Tibial artery (tissue), 4 donors: ENCODE results near the gene HSD3B1.
"Not testable (repeated sequence)": the region's sequence is repeated elsewhere in the genome, so short reads cannot be mapped to it uniquely, and the experiment has no call there.

Experiments used
- DNase-seq, 2 donors: peaks; one replicate each; pipeline ENCODE4 v3.0.0-alpha.2; 2019
- H3K27ac ChIP-seq, 2 donors: fragments of 200-600 bp; sonication (generic) in 1 of 2; 1 replicate in 1 of 2; 2 replicates in 1 of 2; pipeline ENCODE4 v1.5.1; 2018 to 2019; ENCODE audit warnings: mild to moderate bottlenecking in 1 of 2
- H3K27me3 ChIP-seq, 2 donors: fragments of 200-600 bp; sonication (generic) in 1 of 2; one replicate each; pipeline versions ENCODE4 v1.5.1 to v1.6.0; 2016 to 2019
- H3K36me3 ChIP-seq, 3 donors: fragments of 200-600 bp; sonication (generic) in 2 of 3; one replicate each; pipeline ENCODE4 v1.5.1; 2016 to 2019; ENCODE audit warnings: mild to moderate bottlenecking in 2 of 3
- H3K4me1 ChIP-seq, 4 donors: fragments of 200-600 bp; sonication (generic) in 2 of 4; 1 replicate in 3 of 4; 2 replicates in 1 of 4; pipeline ENCODE4 v1.5.1; 2016 to 2019
- H3K4me3 ChIP-seq, 2 donors: fragments of 200-600 bp; sonication (generic) in 1 of 2; 1 replicate in 1 of 2; 2 replicates in 1 of 2; pipeline ENCODE4 v1.5.1; 2018 to 2019; ENCODE audit warnings: mild to moderate bottlenecking in 2 of 2
- H3K9me3 ChIP-seq, 3 donors: fragments of 200-600 bp; sonication (generic) in 1 of 3; one replicate each; pipeline ENCODE4 v1.5.1; 2016 to 2019
- intact Hi-C: fragments of 100-400 bp; cut with DNase I; formaldehyde crosslinking; loops from one replicate; pipeline ENCODE4 v1.15.0; 2023; ENCODE audit warnings: low total_unique reads
- TF ChIP-seq, protein P1 (sequence below), 2 experiments: fragments of 200-600 bp in 1 of 2; fragments of 450-650 bp in 1 of 2; IDR thresholded peaks; one replicate each; pipeline ENCODE4 v1.5.1; 2017 to 2019; ENCODE audit warnings: antibody characterized with exemption in 2 of 2, mild to moderate bottlenecking in 1 of 2, moderate library complexity in 1 of 2

HSD3B1 gene

DNA sequence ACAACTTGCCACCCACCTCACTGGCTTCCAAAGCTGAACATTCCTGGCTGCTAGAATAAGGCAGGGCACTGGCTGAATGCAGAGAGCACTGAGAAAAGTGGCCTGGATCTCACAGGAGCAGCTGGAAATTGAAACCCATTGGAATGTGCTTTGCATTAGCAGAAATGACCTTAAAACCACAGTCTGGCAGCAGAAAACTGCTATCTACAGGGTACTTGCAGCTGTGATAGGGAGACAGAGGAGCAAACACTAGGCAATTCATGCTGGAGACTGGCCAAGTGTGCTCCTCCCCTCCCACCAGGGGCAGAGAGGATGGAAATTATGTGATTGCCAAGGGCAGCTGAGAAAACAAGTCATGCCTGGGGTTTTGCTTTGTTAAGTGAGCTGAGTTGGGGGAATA lies 47.2 kb downstream of the HSD3B1 start:
- no peak for DNase-seq
- Histone ChIP-seq H3K27ac (no peak overlapping the region), H3K4me3 (no peak overlapping the region), H3K27me3 (no peaks in the 10 kb centered on the region), H3K4me1 (no peaks in the 10 kb centered on the region), H3K9me3 (no peaks in the 10 kb centered on the region), H3K36me3 (no peaks in the 10 kb centered on the region)
- TF ChIP-seq, protein P1, sequence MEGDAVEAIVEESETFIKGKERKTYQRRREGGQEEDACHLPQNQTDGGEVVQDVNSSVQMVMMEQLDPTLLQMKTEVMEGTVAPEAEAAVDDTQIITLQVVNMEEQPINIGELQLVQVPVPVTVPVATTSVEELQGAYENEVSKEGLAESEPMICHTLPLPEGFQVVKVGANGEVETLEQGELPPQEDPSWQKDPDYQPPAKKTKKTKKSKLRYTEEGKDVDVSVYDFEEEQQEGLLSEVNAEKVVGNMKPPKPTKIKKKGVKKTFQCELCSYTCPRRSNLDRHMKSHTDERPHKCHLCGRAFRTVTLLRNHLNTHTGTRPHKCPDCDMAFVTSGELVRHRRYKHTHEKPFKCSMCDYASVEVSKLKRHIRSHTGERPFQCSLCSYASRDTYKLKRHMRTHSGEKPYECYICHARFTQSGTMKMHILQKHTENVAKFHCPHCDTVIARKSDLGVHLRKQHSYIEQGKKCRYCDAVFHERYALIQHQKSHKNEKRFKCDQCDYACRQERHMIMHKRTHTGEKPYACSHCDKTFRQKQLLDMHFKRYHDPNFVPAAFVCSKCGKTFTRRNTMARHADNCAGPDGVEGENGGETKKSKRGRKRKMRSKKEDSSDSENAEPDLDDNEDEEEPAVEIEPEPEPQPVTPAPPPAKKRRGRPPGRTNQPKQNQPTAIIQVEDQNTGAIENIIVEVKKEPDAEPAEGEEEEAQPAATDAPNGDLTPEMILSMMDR (IDR thresholded peaks at IDR 0.05) = no peak
- intact Hi-C loops = no loop called here

DNA sequence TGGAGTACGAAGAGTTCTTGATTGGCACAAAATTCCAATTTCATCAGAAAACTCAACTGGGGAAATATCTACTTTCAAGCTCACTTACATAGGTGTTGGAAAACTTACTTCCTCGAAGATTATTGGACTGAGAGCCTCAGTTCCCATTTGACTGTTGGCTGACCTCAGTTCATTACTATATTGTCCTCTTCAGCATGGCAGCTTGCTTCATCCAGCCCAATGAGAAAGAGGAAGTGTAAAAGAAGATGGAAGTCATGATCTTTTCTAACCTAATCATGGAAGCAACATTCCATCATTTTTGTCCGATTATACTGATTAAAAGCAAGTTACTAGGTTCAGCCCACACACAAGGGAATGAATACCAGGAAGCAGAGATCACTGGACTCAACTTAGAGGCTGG lies 49.4 kb downstream of the HSD3B1 start:
- Histone ChIP-seq H3K36me3 (no peaks in the 10 kb centered on the region), H3K27me3 (no peaks in the 10 kb centered on the region), H3K9me3 (no peaks in the 10 kb centered on the region), H3K4me3 (no peak overlapping the region), H3K4me1 (no peaks in the 10 kb centered on the region), H3K27ac (no peak overlapping the region)
- TF ChIP-seq, protein P1 (IDR thresholded peaks at IDR 0.05) = no peak
- no peak for DNase-seq
- intact Hi-C loops = no loop called here

DNA sequence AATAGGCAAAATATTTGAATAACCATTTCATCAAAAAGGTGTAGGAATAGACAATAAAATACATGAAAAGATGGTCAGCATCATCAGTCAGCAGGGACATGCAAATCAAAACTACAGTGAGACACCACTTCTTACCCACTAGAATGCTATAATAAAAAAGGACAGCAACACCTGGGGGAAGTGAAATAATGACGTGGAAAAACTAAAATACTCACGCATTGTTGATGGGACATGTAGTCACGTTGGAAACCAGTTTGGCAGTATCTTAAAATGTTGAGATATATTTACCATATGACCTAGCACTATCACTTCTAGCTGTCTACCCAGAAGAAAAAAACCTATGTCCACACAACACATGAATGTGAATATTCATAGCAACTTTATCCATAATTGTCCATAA lies 53.4 kb downstream of the HSD3B1 start:
- H3K36me3 ChIP-seq, H3K4me3 ChIP-seq, intact Hi-C loops, H3K9me3 ChIP-seq, H3K27me3 ChIP-seq, H3K4me1 ChIP-seq, DNase-seq, H3K27ac ChIP-seq: not testable (repeated sequence)

GRCh38 chr1:119564548-119564947 lies 57.5 kb downstream of the HSD3B1 start:
- Histone ChIP-seq H3K36me3 (no peaks in the 10 kb centered on the region), H3K27me3 (no peaks in the 10 kb centered on the region), H3K27ac (no peak overlapping the region), H3K9me3 (no peaks in the 10 kb centered on the region), H3K4me3 (no peak overlapping the region), H3K4me1 (no peaks in the 10 kb centered on the region)
- no peak for DNase-seq
- intact Hi-C loops = no loop called here
- TF ChIP-seq, protein P1 (IDR thresholded peaks at IDR 0.05) = no peak
